ENCODE results near the gene CACNA2D4. TPM values are rescaled to one million over a fixed set of nuclear protein-coding genes. Genes with fewer than 3 reads are reported as not detected.

The CACNA2D4 gene
- polyA plus RNA-seq, 3 donors = 17.8 to 87.7 (median 22.1) TPM

DNA sequence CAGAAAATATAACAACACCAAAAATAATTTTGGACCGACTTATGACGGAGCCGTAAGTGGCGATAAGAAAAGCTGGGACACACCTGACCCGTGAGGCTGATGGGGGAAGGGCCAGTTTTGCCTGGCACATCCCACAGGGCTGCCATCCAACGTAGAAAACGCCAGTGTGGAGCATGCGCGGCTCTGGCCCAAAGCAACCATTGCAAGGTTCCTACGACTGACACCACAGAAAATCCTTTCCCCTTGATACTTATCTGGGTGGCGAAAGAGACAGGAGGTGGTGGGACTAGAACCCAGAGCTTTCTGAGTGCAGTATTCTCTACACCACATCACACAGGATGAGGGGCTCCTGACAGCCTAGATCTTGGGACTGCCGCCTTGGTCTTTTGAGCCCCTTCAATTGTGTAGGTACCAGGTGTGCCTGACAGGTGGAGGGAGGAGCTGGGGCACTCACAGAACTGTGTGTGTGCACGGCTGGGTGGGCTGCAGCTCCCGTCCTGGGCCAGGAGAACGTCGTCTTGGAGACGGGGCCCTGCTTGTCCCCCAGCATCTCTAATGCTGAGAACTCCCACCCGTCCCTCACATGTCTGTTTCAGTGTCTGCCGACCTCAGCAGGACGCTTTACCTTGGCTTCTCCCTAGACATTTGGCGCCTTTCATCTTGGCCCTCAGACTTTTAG, 17.4 kb upstream of the CACNA2D4 start:
- Histone ChIP-seq H3K9ac (ENCODE audit: insufficient read depth, low read length, poor library complexity, severe bottlenecking) (no peak overlapping the region), H2AFZ (ENCODE audit: insufficient read depth, low read depth, low read length, poor library complexity, severe bottlenecking) (no peak overlapping the region), H3K27ac (ENCODE audit: low read depth in 1 of 2, low read length in 2 of 2) (no peak overlapping the region), H3K4me3 (replicated peaks in 1 of 3; ENCODE audit: low read depth in 2 of 3, low read length in 3 of 3) (no peak overlapping the region), H4K20me1 (ENCODE audit: insufficient read depth, low read length) (no peaks in the 10 kb centered on the region), H3K4me2 (replicated peaks; ENCODE audit: extremely low read depth, low read length, poor library complexity, severe bottlenecking) (no peak overlapping the region), H3K9me3 (replicated peaks in 1 of 2; ENCODE audit: control insufficient read depth in 1 of 2, insufficient read depth in 1 of 2, low read length in 2 of 2) (no peaks in the 10 kb centered on the region), H3K27me3 (ENCODE audit: control insufficient read depth in 2 of 2, insufficient read depth in 2 of 2, low read length in 2 of 2) (no peaks in the 10 kb centered on the region), H3K79me2 (ENCODE audit: insufficient read depth, low read length) (no peaks in the 10 kb centered on the region), H3K36me3 (replicated peaks in 1 of 2; ENCODE audit: control insufficient read depth in 1 of 2, insufficient read depth in 2 of 2, low read length in 2 of 2) (peaks cover 0 to 23% of the 10 kb centered on the region in 2 donors), H3K4me1 (ENCODE audit: control insufficient read depth in 1 of 2, insufficient read depth in 2 of 2, low read length in 2 of 2) (peaks cover 3 to 12% of the 10 kb centered on the region in 2 donors)
- peaks cover 0 to 6% (median 4%) of the 10 kb centered on the region in 3 donors for H3K27me3 Mint-ChIP-seq (ENCODE audit: low read depth in 3 of 3)
- DNase-seq = no peak
- WGBS (ENCODE audit: insufficient coverage) = 95% methylated on average over 13 of the region's 21 CpGs
- peak overlapping the region in 1 of 7 donors; percentile 34 for H3K27ac Mint-ChIP-seq
- H3K9me3 Mint-ChIP-seq = no peaks in the 10 kb centered on the region
- H3K4me1 Mint-ChIP-seq = peaks cover 18% of the 10 kb centered on the region
- TF ChIP-seq, protein P1, sequence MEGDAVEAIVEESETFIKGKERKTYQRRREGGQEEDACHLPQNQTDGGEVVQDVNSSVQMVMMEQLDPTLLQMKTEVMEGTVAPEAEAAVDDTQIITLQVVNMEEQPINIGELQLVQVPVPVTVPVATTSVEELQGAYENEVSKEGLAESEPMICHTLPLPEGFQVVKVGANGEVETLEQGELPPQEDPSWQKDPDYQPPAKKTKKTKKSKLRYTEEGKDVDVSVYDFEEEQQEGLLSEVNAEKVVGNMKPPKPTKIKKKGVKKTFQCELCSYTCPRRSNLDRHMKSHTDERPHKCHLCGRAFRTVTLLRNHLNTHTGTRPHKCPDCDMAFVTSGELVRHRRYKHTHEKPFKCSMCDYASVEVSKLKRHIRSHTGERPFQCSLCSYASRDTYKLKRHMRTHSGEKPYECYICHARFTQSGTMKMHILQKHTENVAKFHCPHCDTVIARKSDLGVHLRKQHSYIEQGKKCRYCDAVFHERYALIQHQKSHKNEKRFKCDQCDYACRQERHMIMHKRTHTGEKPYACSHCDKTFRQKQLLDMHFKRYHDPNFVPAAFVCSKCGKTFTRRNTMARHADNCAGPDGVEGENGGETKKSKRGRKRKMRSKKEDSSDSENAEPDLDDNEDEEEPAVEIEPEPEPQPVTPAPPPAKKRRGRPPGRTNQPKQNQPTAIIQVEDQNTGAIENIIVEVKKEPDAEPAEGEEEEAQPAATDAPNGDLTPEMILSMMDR (IDR thresholded peaks at IDR 0.05) = no peak
- intact Hi-C loops (cut with micrococcal nuclease) = loop anchor here in 1 of 2 donors (5.0 kb wide), 1 partner anchor 284 kb away; no protein-coding TSS in a partner anchor
- no peak overlapping the region for H3K4me3 Mint-ChIP-seq
- H3K36me3 Mint-ChIP-seq = peaks cover 11 to 17% of the 10 kb centered on the region in 2 donors

DNA sequence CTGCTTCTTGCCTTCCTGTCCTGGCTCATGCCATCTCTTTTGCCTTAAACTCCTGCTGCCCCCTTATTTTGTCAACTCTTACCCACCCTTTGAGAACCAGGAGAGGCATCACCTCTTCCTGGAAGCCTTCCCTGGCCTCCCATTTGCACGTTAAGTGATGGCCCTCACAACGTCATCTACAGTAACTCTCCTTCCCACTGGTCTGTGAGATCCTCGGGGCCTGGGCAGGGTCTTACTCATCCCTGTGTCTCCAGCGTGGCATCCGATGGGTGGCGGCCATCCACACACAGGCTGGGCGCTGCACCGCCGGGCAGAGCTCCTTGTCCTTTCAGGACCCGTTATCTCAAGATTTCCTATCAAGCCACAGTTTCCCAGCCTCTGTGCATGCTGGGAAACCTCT, 16.8 kb upstream of the CACNA2D4 start:
- Mint-ChIP-seq H3K27ac (peak overlapping the region in 1 of 7 donors; percentile 63), H3K4me1 (peaks cover 21% of the 10 kb centered on the region), H3K27me3 (ENCODE audit: low read depth in 3 of 3) (peaks cover 0 to 6% (median 4%) of the 10 kb centered on the region in 3 donors), H3K4me3 (no peak overlapping the region), H3K9me3 (no peaks in the 10 kb centered on the region), H3K36me3 (peaks cover 9 to 11% of the 10 kb centered on the region in 2 donors)
- Histone ChIP-seq H3K4me3 (replicated peaks in 1 of 3; ENCODE audit: low read depth in 2 of 3, low read length in 3 of 3) (no peak overlapping the region), H3K9ac (ENCODE audit: insufficient read depth, low read length, poor library complexity, severe bottlenecking) (no peak overlapping the region), H3K27me3 (ENCODE audit: control insufficient read depth in 2 of 2, insufficient read depth in 2 of 2, low read length in 2 of 2) (no peaks in the 10 kb centered on the region), H3K4me2 (replicated peaks; ENCODE audit: extremely low read depth, low read length, poor library complexity, severe bottlenecking) (no peak overlapping the region), H4K20me1 (ENCODE audit: insufficient read depth, low read length) (no peaks in the 10 kb centered on the region), H3K9me3 (replicated peaks in 1 of 2; ENCODE audit: control insufficient read depth in 1 of 2, insufficient read depth in 1 of 2, low read length in 2 of 2) (no peaks in the 10 kb centered on the region), H3K36me3 (replicated peaks in 1 of 2; ENCODE audit: control insufficient read depth in 1 of 2, insufficient read depth in 2 of 2, low read length in 2 of 2) (peaks cover 0 to 20% of the 10 kb centered on the region in 2 donors), H3K79me2 (ENCODE audit: insufficient read depth, low read length) (no peaks in the 10 kb centered on the region), H3K27ac (ENCODE audit: low read depth in 1 of 2, low read length in 2 of 2) (no peak overlapping the region), H3K4me1 (ENCODE audit: control insufficient read depth in 1 of 2, insufficient read depth in 2 of 2, low read length in 2 of 2) (peaks cover 8 to 18% of the 10 kb centered on the region in 2 donors), H2AFZ (ENCODE audit: insufficient read depth, low read depth, low read length, poor library complexity, severe bottlenecking) (no peak overlapping the region)
- TF ChIP-seq, protein P1 (IDR thresholded peaks at IDR 0.05) = no peak
- WGBS (ENCODE audit: insufficient coverage) = 89% methylated on average over 9 of the region's 10 CpGs
- intact Hi-C loops (cut with micrococcal nuclease) = loop anchor here in 1 of 2 donors (5.0 kb wide), 1 partner anchor 283 kb away; no protein-coding TSS in a partner anchor
- no peak for DNase-seq
